Neuron (in vitro differentiated cells): ENCODE data around the gene STX8.

ENCODE experiments used
- H2AFZ ChIP-seq: one replicate; pipeline ENCODE4 v1.6.1; 2013; ENCODE audit warnings: low read depth, mild to moderate bottlenecking, inconsistent platforms, low read length, moderate library complexity
- H3K27me3 ChIP-seq: one replicate; pipeline ENCODE4 v1.6.1; 2013; ENCODE audit warnings: low read length; ENCODE audit not compliant: insufficient read depth
- H3K36me3 ChIP-seq: one replicate; pipeline ENCODE4 v1.6.1; 2013; ENCODE audit warnings: low read length; ENCODE audit not compliant: insufficient read depth
- H3K4me1 ChIP-seq: one replicate; pipeline ENCODE4 v1.6.1; 2013; ENCODE audit warnings: low read length; ENCODE audit not compliant: insufficient read depth
- H3K4me3 ChIP-seq: 2 replicates; pipeline ENCODE4 v1.5.1; 2013; ENCODE audit warnings: mild to moderate bottlenecking, low read length, moderate library complexity
- H3K9me3 ChIP-seq: one replicate; pipeline ENCODE4 v1.6.1; 2013; ENCODE audit warnings: low read length

STX8 gene

DNA sequence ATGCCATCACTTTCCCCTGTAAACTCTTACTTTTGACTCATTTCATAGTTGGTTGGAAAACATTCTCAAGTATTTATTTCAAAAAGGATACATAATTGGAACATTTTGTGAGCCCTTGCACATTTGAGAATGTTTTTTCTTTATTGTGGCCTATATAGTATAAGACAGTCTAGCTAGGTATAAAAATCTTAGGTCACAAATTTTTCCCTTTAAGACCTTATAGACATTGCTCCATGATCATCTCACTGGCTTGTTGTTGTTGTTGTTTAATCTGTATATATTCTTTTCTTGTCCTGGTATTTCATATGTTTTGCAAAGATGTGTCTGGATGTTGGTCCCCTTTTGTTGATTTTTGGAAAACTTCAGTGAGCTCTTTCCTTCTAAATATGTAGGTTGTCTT is 360.2 kb downstream of the STX8 start:
- no peak overlapping the region for H2AFZ ChIP-seq
- peaks cover 7% of the 10 kb centered on the region for H3K9me3 ChIP-seq
- H3K4me3 ChIP-seq = no peak overlapping the region
- H3K36me3 ChIP-seq = no peaks in the 10 kb centered on the region
- H3K4me1 ChIP-seq = peaks cover 12% of the 10 kb centered on the region
- H3K27me3 ChIP-seq = no peaks in the 10 kb centered on the region

DNA sequence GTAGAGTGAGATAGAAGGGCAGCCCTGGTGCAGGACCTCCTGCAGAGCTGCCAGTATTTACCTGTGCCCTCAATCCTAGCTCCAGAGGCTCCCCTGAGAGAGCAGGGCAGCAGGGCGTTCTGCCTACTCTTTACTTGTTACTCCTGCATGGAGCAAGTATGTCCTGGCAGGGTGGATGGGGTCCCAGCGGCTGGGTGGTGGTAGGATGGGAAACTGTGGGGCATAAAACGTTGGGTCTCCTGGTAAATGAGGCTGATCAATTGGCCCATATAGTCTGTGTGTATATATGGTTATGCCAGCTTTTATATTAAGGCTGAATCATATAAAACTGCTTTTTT is 362.3 kb downstream of the STX8 start:
- Histone ChIP-seq H3K27me3 (no peaks in the 10 kb centered on the region), H3K4me3 (no peak overlapping the region), H3K9me3 (peaks cover 7% of the 10 kb centered on the region), H2AFZ (no peak overlapping the region), H3K36me3 (no peaks in the 10 kb centered on the region), H3K4me1 (peaks cover 7% of the 10 kb centered on the region)

DNA sequence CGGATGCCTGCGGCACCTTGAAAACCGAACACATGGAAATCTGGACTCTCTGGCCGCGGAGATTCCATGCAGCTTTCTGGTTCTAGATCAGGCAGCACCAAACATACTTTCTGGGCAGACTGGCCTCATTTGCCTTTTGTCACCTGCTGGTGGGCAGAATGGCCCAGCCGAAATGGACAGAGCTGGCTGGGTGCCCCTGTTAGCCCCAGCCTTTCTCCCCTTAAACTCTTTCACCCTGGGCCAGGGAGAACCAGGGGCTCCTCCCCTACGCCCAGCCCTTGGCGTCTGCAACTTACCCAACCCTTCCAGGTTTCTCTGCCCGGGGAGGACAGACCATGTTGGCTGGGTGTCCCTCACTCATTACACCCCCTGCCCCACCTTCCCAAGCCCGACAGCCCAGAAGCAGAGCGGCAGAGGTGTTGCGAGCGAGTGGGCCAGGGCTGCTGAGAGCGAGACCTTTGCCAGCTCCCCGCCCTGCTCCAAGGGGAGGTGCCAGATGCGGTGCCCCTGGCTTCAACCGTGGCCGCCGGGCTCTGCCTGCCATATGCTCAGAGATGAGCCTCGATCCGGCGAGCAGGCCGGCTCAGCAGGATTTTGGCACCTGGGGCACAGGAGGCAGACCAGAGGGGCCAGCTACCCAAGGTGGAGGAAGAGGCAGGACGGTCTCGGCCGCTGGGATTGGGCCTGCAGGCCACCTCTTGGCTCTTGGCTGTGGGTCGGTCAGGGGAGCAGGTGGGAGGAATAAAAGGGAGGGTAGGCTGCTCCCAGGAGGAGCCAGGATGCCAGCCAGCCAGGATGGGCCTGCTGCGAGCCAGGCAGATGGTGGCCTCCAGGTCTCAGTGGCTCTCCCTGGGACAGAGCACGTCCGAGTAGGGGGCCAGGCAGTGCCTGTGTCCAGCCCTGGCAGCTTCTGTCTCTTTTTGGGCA is 363.0 kb downstream of the STX8 start:
- Histone ChIP-seq H3K4me3 (no peak overlapping the region), H3K36me3 (no peaks in the 10 kb centered on the region), H3K4me1 (peaks cover 4% of the 10 kb centered on the region), H3K27me3 (no peaks in the 10 kb centered on the region), H2AFZ (no peak overlapping the region), H3K9me3 (peaks cover 7% of the 10 kb centered on the region)

DNA sequence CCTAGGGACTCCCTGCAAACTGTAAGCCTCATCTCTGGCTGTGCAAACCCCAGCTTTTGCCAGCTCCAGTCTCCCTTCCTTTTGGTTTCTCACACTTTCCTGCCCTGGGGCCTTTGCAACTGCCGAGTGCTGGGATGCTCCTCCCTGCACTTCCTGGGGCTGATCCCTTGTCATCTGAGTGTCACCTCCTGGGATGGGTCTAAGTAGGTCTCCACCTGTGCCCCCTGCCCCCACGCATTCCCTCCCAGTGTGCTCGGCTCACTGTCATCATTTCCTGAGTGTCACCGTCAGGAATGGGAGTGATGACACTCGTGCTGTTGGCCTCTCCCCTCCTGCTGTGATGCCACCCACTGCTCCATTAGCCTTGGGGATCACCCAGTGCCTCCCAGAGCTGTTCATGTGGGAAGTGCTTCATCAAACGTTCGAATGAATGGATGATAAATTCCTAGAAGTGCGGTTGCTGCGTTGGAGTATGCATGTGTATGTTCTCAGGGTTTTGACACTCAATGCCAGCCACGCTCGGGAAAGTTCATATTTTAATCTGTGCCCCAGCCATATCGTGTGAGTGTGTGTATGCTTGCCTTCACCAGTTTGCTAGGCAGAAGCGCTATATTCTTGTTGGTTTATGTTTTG is 364.4 kb downstream of the STX8 start:
- Histone ChIP-seq H3K9me3 (peaks cover 5% of the 10 kb centered on the region), H2AFZ (no peak overlapping the region), H3K36me3 (no peaks in the 10 kb centered on the region), H3K4me3 (no peak overlapping the region), H3K27me3 (no peaks in the 10 kb centered on the region), H3K4me1 (no peaks in the 10 kb centered on the region)

DNA sequence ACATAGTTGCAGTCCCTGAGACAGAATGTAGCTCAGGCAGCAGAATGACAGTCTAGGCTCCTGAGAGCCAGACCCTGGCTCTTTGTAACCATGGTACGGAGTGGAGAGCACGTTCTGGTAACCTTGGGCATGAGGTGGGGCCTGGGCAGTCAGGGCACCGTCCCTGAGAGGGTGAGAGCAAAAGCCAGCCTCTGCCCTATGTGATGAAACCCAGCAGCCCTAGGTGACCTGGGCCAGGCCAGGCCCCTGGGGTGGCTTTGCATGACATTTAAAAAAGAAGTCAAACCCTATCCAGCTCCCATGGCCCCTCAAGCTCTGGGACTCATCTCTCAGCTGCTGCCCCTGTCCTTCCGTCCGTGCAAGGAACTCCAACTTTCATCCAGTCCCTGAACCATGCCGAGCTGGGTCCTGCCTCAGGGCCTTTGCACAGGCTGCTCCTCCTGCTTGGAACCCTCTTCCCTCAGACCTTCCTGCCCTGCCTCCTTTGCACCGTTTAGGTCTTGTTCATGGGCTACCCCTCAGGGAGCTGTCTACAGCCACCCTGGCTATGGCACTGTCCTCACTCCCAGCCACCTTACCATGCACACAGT is 365.7 kb downstream of the STX8 start:
- Histone ChIP-seq H3K9me3 (no peaks in the 10 kb centered on the region), H3K4me3 (no peak overlapping the region), H3K4me1 (peaks cover 8% of the 10 kb centered on the region), H2AFZ (no peak overlapping the region), H3K27me3 (no peaks in the 10 kb centered on the region), H3K36me3 (no peaks in the 10 kb centered on the region)

DNA sequence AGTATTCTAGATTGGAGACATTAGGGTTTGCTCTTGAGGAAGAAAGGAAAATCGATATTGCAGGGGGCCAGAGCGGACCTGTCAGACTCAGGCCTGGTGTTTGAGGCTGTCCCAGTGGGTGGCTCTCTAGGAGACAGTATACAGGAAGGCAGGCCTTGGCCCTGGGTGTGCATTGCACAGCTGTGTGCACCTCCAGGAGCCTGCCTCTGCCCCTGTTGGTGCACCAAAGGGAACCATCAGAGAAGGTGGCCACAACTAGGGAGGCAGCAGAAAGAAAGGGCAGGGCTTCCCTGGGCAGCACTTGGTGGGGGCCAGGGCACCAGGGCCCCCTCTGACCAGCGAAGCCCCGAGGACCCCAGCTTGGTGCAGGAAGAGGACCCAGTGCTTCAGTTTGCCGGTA is 366.3 kb downstream of the STX8 start:
- no peak overlapping the region for H3K4me3 ChIP-seq
- no peaks in the 10 kb centered on the region for H3K27me3 ChIP-seq
- no peaks in the 10 kb centered on the region for H3K9me3 ChIP-seq
- H3K4me1 ChIP-seq = peaks cover 8% of the 10 kb centered on the region
- no peak overlapping the region for H2AFZ ChIP-seq
- H3K36me3 ChIP-seq = no peaks in the 10 kb centered on the region

DNA sequence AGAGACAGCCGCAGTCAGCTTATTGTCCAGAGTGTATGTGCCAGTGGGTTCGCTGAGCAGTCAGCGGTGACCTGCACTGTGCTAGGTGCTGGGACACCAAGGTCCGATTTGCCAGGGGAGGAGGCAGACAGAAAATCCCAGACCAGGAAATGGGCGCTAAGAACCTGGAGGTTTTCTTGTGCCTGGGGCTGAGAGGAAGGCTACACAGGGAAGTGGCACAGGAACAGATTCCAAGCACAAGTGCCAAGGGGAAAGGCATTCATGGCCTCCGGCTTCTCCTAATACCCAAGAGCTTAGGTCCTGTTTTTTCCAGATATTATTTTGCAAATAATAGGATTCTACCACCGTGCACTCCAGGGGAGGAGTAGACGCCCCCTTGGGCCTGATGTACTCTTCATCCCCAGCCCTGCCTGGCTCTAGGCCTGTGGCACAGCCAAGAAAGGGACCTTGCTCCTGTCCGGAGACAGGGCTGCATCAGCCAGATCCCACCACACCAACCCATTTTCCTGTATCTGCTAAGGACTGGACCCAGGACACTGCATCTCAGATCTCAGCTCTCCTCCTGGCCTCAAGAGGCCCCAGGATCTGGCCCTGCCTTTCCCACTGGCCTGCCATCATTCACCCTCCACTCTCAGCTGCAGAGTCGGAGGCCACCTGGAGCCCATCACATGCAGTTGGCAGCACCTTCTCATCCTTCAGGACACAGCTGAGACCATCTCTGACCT is 367.1 kb downstream of the STX8 start:
- Histone ChIP-seq H3K9me3 (no peaks in the 10 kb centered on the region), H2AFZ (no peak overlapping the region), H3K36me3 (no peaks in the 10 kb centered on the region), H3K27me3 (no peaks in the 10 kb centered on the region), H3K4me3 (no peak overlapping the region), H3K4me1 (peaks cover 8% of the 10 kb centered on the region)

DNA sequence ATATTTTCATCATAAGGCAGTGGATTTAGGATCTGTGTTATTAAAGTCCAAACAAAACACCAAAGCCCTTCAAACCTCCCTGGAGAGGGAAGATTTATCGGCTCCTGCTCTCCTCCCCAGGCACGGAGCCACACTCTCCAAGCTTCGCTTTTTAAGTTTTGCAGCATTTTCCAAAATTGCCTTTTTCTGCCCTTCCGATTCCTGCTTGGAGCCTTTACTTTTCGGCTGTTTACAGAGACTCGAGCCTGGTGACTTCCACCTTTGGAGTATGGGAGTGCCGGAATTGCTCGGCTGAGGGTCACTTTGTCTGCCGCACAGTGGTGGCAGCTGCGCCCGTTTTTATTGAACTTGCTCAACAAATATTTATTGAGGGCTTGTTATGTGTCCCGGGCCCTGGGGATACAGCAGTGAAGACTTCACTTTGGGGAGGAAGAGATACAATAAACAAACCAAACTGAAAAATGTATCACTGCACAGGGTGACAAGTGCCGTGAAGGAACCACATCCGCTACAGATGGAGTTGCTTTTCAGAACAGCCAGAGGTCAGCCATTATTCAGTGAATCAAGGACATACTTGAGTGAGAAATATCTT is 368.8 kb downstream of the STX8 start:
- Histone ChIP-seq H3K4me3 (no peak overlapping the region), H2AFZ (no peak overlapping the region), H3K4me1 (peaks cover 8% of the 10 kb centered on the region), H3K9me3 (no peaks in the 10 kb centered on the region), H3K27me3 (no peaks in the 10 kb centered on the region), H3K36me3 (no peaks in the 10 kb centered on the region)

DNA sequence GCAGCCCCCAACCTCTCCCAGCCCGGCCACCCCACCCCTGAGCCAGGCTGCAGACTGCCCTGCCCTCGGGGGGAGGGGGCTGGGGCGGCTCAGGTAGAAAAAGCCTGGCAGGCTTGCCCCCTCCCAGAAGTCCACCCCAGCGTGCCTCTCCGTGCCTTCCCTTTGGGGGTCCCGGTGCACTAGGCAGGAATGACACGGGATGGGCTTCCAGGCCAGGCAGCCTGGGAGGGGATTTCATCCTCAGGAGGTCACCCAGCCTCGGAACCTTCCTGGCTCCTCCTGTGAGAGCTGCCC is 369.3 kb downstream of the STX8 start:
- H3K9me3 ChIP-seq = no peaks in the 10 kb centered on the region
- no peak overlapping the region for H3K4me3 ChIP-seq
- no peak overlapping the region for H2AFZ ChIP-seq
- no peaks in the 10 kb centered on the region for H3K36me3 ChIP-seq
- H3K27me3 ChIP-seq = no peaks in the 10 kb centered on the region
- peaks cover 8% of the 10 kb centered on the region for H3K4me1 ChIP-seq

DNA sequence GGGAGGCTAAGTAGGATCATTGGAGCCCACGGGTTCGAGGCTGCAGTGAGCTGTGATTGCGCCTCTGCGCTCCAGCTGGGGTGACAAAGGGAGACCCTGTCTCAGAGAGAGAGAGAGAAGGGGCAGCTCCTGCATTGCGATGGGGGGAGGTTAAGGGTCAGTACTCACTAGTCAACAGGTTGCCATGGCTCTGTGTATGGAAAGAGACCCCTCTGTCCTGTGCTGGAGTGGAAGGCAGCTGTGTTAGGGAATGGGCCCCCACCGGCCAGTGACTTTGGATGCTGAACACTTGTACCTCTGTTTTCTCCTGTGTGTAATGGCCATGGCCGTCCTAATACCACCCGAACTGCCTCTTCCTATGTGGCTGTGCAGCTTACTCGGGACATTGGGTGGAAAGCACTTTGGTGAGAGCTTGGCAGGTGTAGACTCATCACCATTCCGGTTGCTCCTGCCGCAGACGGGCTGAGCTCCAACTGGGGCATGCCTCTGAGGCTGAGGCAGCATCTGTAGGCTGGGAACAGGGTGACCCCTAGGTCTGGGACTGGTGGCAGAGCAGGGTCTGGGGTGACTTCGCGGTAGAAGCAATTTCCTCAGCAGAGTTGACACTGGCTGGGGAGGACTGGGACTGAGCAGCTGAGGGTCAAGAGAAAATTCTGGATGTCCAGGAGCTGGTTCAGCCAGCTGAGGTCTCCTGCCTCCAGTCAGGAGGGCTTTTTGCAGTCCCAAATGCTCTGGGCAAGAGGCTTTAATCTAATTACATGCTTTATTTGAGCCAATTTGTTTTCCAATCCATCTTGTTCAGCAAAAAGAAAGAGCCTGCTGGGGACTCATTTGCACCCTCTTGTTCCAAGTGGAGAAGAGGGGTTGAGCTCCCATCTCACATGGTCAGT is 369.9 kb downstream of the STX8 start:
- Histone ChIP-seq H3K4me1 (peaks cover 8% of the 10 kb centered on the region), H3K27me3 (no peaks in the 10 kb centered on the region), H3K4me3 (no peak overlapping the region), H3K36me3 (no peaks in the 10 kb centered on the region), H3K9me3 (no peaks in the 10 kb centered on the region), H2AFZ (no peak overlapping the region)

DNA sequence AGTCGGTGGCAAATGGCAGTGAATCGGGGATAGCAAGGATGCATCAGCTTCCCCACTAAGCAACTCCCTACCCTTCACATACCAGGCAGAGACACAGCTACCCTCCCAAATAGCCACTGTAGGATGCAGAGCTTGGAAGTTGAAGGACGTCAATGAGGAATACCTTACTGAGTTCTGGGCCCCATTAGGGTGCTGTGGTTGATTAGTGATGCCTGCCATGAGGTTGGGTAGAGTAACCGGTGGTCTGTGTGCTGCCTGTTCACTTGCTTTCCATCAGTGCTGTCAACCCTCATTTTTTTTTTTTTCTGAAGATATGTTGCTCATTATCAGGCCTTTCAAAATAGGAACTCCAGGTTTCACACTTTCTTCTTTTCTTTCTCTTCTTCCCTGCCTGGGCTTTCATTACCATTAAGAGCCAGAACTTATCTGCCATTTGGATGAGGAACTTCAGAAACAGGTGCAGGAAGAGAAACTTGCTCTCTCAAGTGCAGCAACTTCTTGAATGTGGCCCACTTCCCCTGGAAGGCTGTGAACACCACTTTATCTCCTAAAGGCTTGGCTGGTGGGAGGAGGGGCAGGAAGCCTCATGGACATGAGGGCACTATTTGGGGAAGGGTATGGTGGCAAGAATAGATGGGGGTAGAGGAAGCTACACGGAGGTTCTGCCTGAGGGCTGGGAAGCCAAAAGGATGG is 370.8 kb downstream of the STX8 start:
- no peaks in the 10 kb centered on the region for H3K27me3 ChIP-seq
- H3K4me1 ChIP-seq = peaks cover 8% of the 10 kb centered on the region
- H2AFZ ChIP-seq = no peak overlapping the region
- no peak overlapping the region for H3K4me3 ChIP-seq
- H3K9me3 ChIP-seq = no peaks in the 10 kb centered on the region
- H3K36me3 ChIP-seq = no peaks in the 10 kb centered on the region
